ENCODE measurements around the gene GALNT16. TPM values are rescaled to one million over a fixed set of nuclear protein-coding genes. Genes with fewer than 3 reads are reported as not detected.

The GALNT16 gene
- total and polyA plus RNA-seq, 2 of the 8 experiments (the other 6 are each of a cell fraction or from before 2014, with no cell fraction given): 5.4 to 6.3 TPM

DNA sequence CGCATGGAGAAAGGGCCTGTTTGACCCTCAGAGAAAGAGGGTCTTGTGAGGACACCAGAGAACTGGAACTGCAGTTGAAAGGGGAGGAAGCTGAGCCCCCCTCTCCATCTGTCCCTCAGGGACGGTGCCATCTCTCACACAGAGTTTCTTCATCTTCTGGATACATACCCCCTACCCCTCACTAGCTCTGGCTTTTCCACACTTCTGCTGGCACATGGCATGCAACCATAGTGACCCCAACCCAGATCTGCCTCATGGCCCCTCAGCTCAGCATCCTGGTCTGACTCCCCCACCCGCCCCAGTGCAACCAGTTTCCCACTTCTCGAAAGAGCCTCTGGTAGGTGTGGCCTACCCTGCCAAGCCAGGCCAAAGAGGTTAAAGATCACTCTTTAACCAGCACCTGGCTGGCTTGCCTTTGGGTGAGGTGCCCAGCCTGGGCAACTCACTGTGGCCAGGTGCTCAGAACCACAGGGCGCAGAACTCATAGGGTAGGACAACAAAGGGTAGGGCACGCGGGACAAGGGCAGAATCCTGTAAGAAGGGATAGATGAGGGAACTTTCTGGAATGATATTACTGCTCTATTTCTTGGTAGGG, 25.8 kb downstream of the GALNT16 start (continued):
- TF ChIP-seq, protein P1, sequence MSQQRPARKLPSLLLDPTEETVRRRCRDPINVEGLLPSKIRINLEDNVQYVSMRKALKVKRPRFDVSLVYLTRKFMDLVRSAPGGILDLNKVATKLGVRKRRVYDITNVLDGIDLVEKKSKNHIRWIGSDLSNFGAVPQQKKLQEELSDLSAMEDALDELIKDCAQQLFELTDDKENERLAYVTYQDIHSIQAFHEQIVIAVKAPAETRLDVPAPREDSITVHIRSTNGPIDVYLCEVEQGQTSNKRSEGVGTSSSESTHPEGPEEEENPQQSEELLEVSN (IDR thresholded peaks at IDR 0.05): no peak
- TF ChIP-seq SUZ12 (IDR thresholded peaks at IDR 0.05; ENCODE audit: low read length): no peak
- TF ChIP-seq EZH2 (IDR thresholded peaks at IDR 0.05; ENCODE audit: low read depth, low read length, severe bottlenecking): no peak
- TF ChIP-seq CBX8 (IDR thresholded peaks at IDR 0.05; ENCODE audit: borderline replicate concordance, low read depth, low read length): no peak
- TF ChIP-seq SP2 (IDR thresholded peaks at IDR 0.05; ENCODE audit: low read length): no peak
- no peak for TF ChIP-seq CHD1 (IDR thresholded peaks at IDR 0.05; ENCODE audit: low read depth, low read length)
- TF ChIP-seq TBP (IDR thresholded peaks at IDR 0.05; ENCODE audit: low read depth, low read length): no peak
- no peak for TF ChIP-seq JUN (IDR thresholded peaks at IDR 0.05; ENCODE audit: low read depth, low read length)
- TF ChIP-seq HDAC6 (IDR thresholded peaks at IDR 0.05; ENCODE audit: low read depth, low read length): no peak

Measured in H1 (cell line).